ENCODE results near the gene ACOXL. TPM values are rescaled to one million over a fixed set of nuclear protein-coding genes. Genes with fewer than 3 reads are reported as not detected.

Gene ACOXL
- total RNA-seq, 3 donors from 2014 or later (not counting 1 experiment from before 2014, with no cell fraction given): not detected

DNA sequence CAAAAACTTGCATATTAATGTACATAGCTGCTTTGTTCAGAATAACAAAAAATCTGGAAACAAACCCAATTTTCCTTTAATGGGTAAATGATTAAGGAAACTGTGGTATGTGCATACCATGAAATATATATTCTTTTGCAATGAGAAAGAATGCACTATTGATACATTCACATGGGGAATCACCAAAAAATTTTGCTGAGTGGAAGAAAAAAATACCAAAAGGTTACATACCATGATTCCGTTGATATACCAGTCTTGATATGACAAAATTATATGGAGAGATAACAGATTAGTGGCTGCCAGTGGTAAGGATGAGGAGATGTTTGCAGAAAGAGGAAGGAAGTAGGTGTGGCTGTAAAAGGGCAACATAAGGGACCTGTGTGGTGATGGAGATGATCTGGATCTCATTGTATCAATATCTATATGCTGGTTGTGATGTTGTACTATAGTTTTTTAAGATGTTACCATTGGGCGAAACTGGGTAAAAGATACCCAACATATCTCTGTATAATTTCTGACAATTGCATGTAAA, 333.8 kb downstream of the ACOXL start:
- peaks cover 12% of the 10 kb centered on the region in 2 donors for H3K4me1 Mint-ChIP-seq
- intact Hi-C loops (cut with micrococcal nuclease): no loop called here
- DNase-seq (no peak), ATAC-seq (no peak)
- no peaks in the 10 kb centered on the region for H3K27me3 ChIP-seq (ENCODE audit: control insufficient read depth, insufficient read depth, low read length)
- TF ChIP-seq, protein P1, sequence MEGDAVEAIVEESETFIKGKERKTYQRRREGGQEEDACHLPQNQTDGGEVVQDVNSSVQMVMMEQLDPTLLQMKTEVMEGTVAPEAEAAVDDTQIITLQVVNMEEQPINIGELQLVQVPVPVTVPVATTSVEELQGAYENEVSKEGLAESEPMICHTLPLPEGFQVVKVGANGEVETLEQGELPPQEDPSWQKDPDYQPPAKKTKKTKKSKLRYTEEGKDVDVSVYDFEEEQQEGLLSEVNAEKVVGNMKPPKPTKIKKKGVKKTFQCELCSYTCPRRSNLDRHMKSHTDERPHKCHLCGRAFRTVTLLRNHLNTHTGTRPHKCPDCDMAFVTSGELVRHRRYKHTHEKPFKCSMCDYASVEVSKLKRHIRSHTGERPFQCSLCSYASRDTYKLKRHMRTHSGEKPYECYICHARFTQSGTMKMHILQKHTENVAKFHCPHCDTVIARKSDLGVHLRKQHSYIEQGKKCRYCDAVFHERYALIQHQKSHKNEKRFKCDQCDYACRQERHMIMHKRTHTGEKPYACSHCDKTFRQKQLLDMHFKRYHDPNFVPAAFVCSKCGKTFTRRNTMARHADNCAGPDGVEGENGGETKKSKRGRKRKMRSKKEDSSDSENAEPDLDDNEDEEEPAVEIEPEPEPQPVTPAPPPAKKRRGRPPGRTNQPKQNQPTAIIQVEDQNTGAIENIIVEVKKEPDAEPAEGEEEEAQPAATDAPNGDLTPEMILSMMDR (IDR thresholded peaks at IDR 0.05): no peak
- no peaks in the 10 kb centered on the region for H3K4me1 ChIP-seq (ENCODE audit: control insufficient read depth, insufficient read depth, low read length)
- no peaks in the 10 kb centered on the region for H3K36me3 ChIP-seq (ENCODE audit: control insufficient read depth, insufficient read depth, low read length)
- no peak overlapping the region for H3K4me3 Mint-ChIP-seq
- WGBS (ENCODE audit: insufficient coverage): 47% methylated on average over 1 of the region's 2 CpGs
- H3K4me3 ChIP-seq (ENCODE audit: low read length): no peak overlapping the region
- H3K9me3 ChIP-seq (ENCODE audit: control insufficient read depth, insufficient read depth, low read length): no peaks in the 10 kb centered on the region
- no peaks in the 10 kb centered on the region for H3K9me3 Mint-ChIP-seq
- peaks cover 4% of the 10 kb centered on the region for H3K36me3 Mint-ChIP-seq
- no peak overlapping the region for H3K27ac ChIP-seq (ENCODE audit: low read length)
- H3K27me3 Mint-ChIP-seq (ENCODE audit: low read depth in 2 of 2): peaks cover 0 to 6% of the 10 kb centered on the region in 2 donors
- H3K27ac Mint-ChIP-seq: no peak overlapping the region

DNA sequence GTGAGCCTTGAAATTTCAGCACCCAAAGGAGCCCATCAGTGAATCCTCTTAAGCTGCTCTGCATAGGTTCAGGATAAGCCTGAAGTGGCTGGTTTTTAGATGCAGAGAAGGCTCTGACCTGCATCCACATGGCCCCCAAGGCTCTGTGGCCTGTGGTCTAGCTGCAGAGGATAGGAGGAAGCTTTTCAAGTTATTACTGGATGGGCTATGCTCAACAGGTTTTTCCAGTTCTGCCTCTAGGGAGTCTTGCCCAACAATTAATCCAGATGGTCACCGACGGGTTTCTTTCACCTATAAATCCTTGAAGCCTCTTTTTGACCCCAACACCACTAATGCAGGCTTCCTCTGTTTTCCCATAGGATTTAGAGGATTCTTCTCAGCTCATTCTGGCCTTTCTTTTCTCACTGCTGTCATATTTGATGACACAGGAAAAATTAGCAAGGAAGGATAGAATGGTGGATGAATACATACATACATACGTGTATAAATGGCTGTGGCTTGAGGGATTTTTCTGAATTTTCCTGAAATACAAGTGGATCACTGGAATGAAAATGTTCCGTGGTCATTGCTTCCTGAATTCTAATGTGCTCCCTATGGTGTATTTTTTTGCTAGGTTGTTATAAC, 336.2 kb downstream of the ACOXL start:
- Mint-ChIP-seq H3K27me3 (ENCODE audit: low read depth in 2 of 2) (peaks cover 0 to 4% of the 10 kb centered on the region in 2 donors), H3K4me3 (no peak overlapping the region), H3K4me1 (peaks cover 12% of the 10 kb centered on the region in 2 donors), H3K9me3 (no peaks in the 10 kb centered on the region), H3K27ac (no peak overlapping the region), H3K36me3 (no peaks in the 10 kb centered on the region)
- H3K27me3 ChIP-seq (ENCODE audit: control insufficient read depth, insufficient read depth, low read length): no peaks in the 10 kb centered on the region
- no peaks in the 10 kb centered on the region for H3K4me1 ChIP-seq (ENCODE audit: control insufficient read depth, insufficient read depth, low read length)
- intact Hi-C loops (cut with micrococcal nuclease): no loop called here
- TF ChIP-seq, protein P1 (IDR thresholded peaks at IDR 0.05): no peak
- H3K9me3 ChIP-seq (ENCODE audit: control insufficient read depth, insufficient read depth, low read length): no peaks in the 10 kb centered on the region
- H3K4me3 ChIP-seq (ENCODE audit: low read length): no peak overlapping the region
- no peak overlapping the region for H3K27ac ChIP-seq (ENCODE audit: low read length)
- ATAC-seq: no peak
- 88% methylated on average over 4 of the region's 4 CpGs for WGBS (ENCODE audit: insufficient coverage)
- no peak for DNase-seq
- no peaks in the 10 kb centered on the region for H3K36me3 ChIP-seq (ENCODE audit: control insufficient read depth, insufficient read depth, low read length)

DNA sequence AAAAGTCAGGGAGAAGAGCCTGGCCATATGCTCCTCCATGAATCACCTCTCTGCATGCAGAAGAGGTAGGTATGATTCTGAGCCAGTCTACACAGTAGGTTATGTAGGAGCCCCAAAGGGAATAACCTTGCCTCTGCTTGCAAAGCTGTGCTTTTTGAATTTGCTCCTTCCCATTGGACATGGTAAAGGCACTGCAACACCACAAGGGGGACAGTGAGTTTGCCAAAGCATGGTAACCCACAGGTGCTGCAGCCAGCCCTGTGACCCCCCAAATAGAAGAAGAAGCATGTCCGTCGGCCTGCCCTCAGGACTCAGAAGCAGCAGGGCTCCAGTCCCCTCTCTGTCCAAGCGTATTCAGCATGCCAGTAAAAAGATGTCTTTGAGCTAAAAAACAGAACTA, 337.3 kb downstream of the ACOXL start:
- no peaks in the 10 kb centered on the region for H3K27me3 ChIP-seq (ENCODE audit: control insufficient read depth, insufficient read depth, low read length)
- peaks cover 4% of the 10 kb centered on the region for H3K9me3 ChIP-seq (ENCODE audit: control insufficient read depth, insufficient read depth, low read length)
- H3K27ac Mint-ChIP-seq: no peak overlapping the region
- no peak overlapping the region for H3K4me3 Mint-ChIP-seq
- no peak for ATAC-seq
- no peaks in the 10 kb centered on the region for H3K4me1 ChIP-seq (ENCODE audit: control insufficient read depth, insufficient read depth, low read length)
- TF ChIP-seq, protein P1 (IDR thresholded peaks at IDR 0.05): no peak
- peaks cover 12% of the 10 kb centered on the region in 2 donors for H3K4me1 Mint-ChIP-seq
- no peaks in the 10 kb centered on the region for H3K9me3 Mint-ChIP-seq
- H3K36me3 Mint-ChIP-seq: no peaks in the 10 kb centered on the region
- no peaks in the 10 kb centered on the region for H3K36me3 ChIP-seq (ENCODE audit: control insufficient read depth, insufficient read depth, low read length)
- H3K4me3 ChIP-seq (ENCODE audit: low read length): no peak overlapping the region
- no peak overlapping the region for H3K27ac ChIP-seq (ENCODE audit: low read length)
- intact Hi-C loops (cut with micrococcal nuclease): no loop called here
- WGBS (ENCODE audit: insufficient coverage): 97% methylated on average over 3 of the region's 3 CpGs
- peaks cover 0 to 9% of the 10 kb centered on the region in 2 donors for H3K27me3 Mint-ChIP-seq (ENCODE audit: low read depth in 2 of 2)
- DNase-seq: no peak

All from natural killer cell (primary cell).